NCI-H345 treated with DMSO at 0.1 percent for 48 hours (cell line): ENCODE results near the gene NTRK3.
"Not testable (repeated sequence)": the region's sequence is repeated elsewhere in the genome, so short reads cannot be mapped to it uniquely, and the experiment has no call there.

ENCODE experiments used
- DNase-seq: peaks from one replicate; lab custom pipeline; 2025; ENCODE audit not compliant: unreplicated experiment; lab: John Stamatoyannopoulos, UW

NTRK3 gene

GRCh38 chr15:87848012-87848411 lies 408.5 kb downstream of the NTRK3 start:
- DNase-seq = no peak

GRCh38 chr15:87846746-87847145 lies 409.8 kb downstream of the NTRK3 start:
- no peak for DNase-seq

- DNase-seq = no peak
These were observed 413.2 kb downstream of the NTRK3 start for GRCh38 chr15:87843312-87843711.

GRCh38 chr15:87841426-87841998 lies 415.0 kb downstream of the NTRK3 start:
- DNase-seq = no peak

GRCh38 chr15:87835830-87836229 lies 420.7 kb downstream of the NTRK3 start:
- DNase-seq = not testable (repeated sequence)

- DNase-seq = not testable (repeated sequence)
These were observed 423.2 kb downstream of the NTRK3 start for GRCh38 chr15:87833333-87833732.

GRCh38 chr15:87829332-87830050 lies 427.0 kb downstream of the NTRK3 start:
- DNase-seq = no peak

- no peak for DNase-seq
These were observed 427.9 kb downstream of the NTRK3 start for GRCh38 chr15:87828608-87829007.

GRCh38 chr15:87827131-87827530 lies 429.4 kb downstream of the NTRK3 start:
- no peak for DNase-seq

- no peak for DNase-seq
These were observed 430.3 kb downstream of the NTRK3 start for GRCh38 chr15:87826119-87826747.

GRCh38 chr15:87818756-87819155 lies 437.8 kb downstream of the NTRK3 start:
- no peak for DNase-seq

GRCh38 chr15:87817553-87817952 lies 439.0 kb downstream of the NTRK3 start:
- DNase-seq = no peak

GRCh38 chr15:87816811-87817210 lies 439.7 kb downstream of the NTRK3 start:
- DNase-seq = no peak

GRCh38 chr15:87816016-87816415 lies 440.5 kb downstream of the NTRK3 start:
- no peak for DNase-seq
